OCI-LY1 (cell line): Measurements from ENCODE around the gene SLC1A3.

ENCODE experiments used
- EZH2 ChIP-seq: fragments of 200-600 bp; sonication (generic), shearing (Covaris generic); IDR thresholded peaks from 2 replicates; pipeline ENCODE4 v1.8.0; 2017; ENCODE audit warnings: borderline replicate concordance, mixed run types, mild to moderate bottlenecking, antibody characterized with exemption, low read length, moderate library complexity, mixed read lengths
- TF ChIP-seq, protein P1 (sequence below): fragments of 200-600 bp; sonication (generic), shearing (Covaris generic); IDR thresholded peaks from 2 replicates; pipeline ENCODE4 v1.5.1; 2017; ENCODE audit warnings: mild to moderate bottlenecking, antibody characterized with exemption, low read length, moderate library complexity, mixed read lengths

GRCh38 chr5:36631620-36632362 lies 25.4 kb downstream of the SLC1A3 start:
- TF ChIP-seq, protein P1, sequence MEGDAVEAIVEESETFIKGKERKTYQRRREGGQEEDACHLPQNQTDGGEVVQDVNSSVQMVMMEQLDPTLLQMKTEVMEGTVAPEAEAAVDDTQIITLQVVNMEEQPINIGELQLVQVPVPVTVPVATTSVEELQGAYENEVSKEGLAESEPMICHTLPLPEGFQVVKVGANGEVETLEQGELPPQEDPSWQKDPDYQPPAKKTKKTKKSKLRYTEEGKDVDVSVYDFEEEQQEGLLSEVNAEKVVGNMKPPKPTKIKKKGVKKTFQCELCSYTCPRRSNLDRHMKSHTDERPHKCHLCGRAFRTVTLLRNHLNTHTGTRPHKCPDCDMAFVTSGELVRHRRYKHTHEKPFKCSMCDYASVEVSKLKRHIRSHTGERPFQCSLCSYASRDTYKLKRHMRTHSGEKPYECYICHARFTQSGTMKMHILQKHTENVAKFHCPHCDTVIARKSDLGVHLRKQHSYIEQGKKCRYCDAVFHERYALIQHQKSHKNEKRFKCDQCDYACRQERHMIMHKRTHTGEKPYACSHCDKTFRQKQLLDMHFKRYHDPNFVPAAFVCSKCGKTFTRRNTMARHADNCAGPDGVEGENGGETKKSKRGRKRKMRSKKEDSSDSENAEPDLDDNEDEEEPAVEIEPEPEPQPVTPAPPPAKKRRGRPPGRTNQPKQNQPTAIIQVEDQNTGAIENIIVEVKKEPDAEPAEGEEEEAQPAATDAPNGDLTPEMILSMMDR = no peak
- no peak for TF ChIP-seq EZH2
